Mesenchymal stem cell (in vitro differentiated cells and primary cell): Measurements from ENCODE around the gene TFDP1.

ENCODE experiments used
- DNase-seq: peaks from one replicate; pipeline ENCODE4 v3.0.0-alpha.2; 2013
- H2AFZ ChIP-seq: one replicate; pipeline ENCODE4 v1.6.1; 2013; ENCODE audit warnings: low read depth, mild to moderate bottlenecking, control low read depth, inconsistent platforms, low read length, moderate library complexity
- H2AK5ac ChIP-seq: 2 replicates; pipeline ENCODE4 v1.6.1; 2013; ENCODE audit warnings: low read length, moderate library complexity, mild to moderate bottlenecking, inconsistent platforms; ENCODE audit not compliant: severe bottlenecking
- H2BK120ac ChIP-seq: one replicate; pipeline ENCODE4 v1.6.1; 2013; ENCODE audit warnings: low read depth, mild to moderate bottlenecking, inconsistent platforms, low read length, moderate library complexity
- H2BK12ac ChIP-seq, 2 experiments: one replicate each; pipeline ENCODE4 v1.6.1; 2013; ENCODE audit warnings: inconsistent platforms in 2 of 2, low read length in 2 of 2, mild to moderate bottlenecking in 2 of 2, moderate library complexity in 2 of 2, control low read depth in 1 of 2
- H2BK15ac ChIP-seq: one replicate; pipeline ENCODE4 v1.6.1; 2013; ENCODE audit warnings: mild to moderate bottlenecking, low read depth, inconsistent platforms; ENCODE audit not compliant: poor library complexity, severe bottlenecking
- H2BK5ac ChIP-seq: 2 replicates; pipeline ENCODE4 v1.6.1; 2013; ENCODE audit warnings: low read depth, mild to moderate bottlenecking, low read length, control low read depth, inconsistent platforms; ENCODE audit not compliant: poor library complexity, severe bottlenecking
- H3K14ac ChIP-seq, 2 experiments: one replicate each; pipeline ENCODE4 v1.6.1; 2013; ENCODE audit warnings: inconsistent platforms in 2 of 2, low read length in 2 of 2, control low read depth in 1 of 2, mild to moderate bottlenecking in 1 of 2, moderate library complexity in 1 of 2
- H3K18ac ChIP-seq, 2 experiments: one replicate each; pipeline ENCODE4 v1.6.1; 2013; ENCODE audit warnings: inconsistent platforms in 2 of 2, low read length in 2 of 2, control low read depth in 1 of 2, low read depth in 1 of 2, mild to moderate bottlenecking in 1 of 2
- H3K23ac ChIP-seq, 2 experiments: one replicate each; pipeline ENCODE4 v1.6.1; 2013; ENCODE audit warnings: inconsistent platforms in 2 of 2, low read length in 2 of 2, mild to moderate bottlenecking in 2 of 2, moderate library complexity in 2 of 2, control low read depth in 1 of 2
- H3K27ac ChIP-seq: 2 replicates; pipeline ENCODE4 v1.5.1; 2013; ENCODE audit warnings: mild to moderate bottlenecking, moderate library complexity, low read length, control low read depth, inconsistent platforms; ENCODE audit not compliant: poor library complexity, severe bottlenecking
- H3K27me3 ChIP-seq, 2 experiments: 2 replicates each; pipeline versions ENCODE4 v1.6.1 to v1.7.0; 2013; ENCODE audit warnings: low read length in 2 of 2, mild to moderate bottlenecking in 2 of 2, moderate library complexity in 2 of 2, control low read depth in 1 of 2, inconsistent platforms in 1 of 2; ENCODE audit not compliant: control insufficient read depth in 1 of 2, insufficient read depth in 1 of 2
- H3K36me3 ChIP-seq, 2 experiments: 2 replicates each; pipeline versions ENCODE4 v1.6.1 to v1.7.0; 2013; ENCODE audit warnings: low read length in 2 of 2, control low read depth in 1 of 2, inconsistent platforms in 1 of 2, low read depth in 1 of 2, mild to moderate bottlenecking in 1 of 2; ENCODE audit not compliant: insufficient read depth in 2 of 2, control insufficient read depth in 1 of 2
- H3K4ac ChIP-seq, 2 experiments: one replicate each; pipeline ENCODE4 v1.6.1; 2013; ENCODE audit warnings: inconsistent platforms in 2 of 2, low read length in 2 of 2, mild to moderate bottlenecking in 2 of 2, moderate library complexity in 2 of 2, control low read depth in 1 of 2, low read depth in 1 of 2
- H3K4me1 ChIP-seq: 2 replicates; pipeline ENCODE4 v1.6.1; 2013; ENCODE audit warnings: low read depth, low read length, control low read depth; ENCODE audit not compliant: control insufficient read depth, insufficient read depth
- H3K4me2 ChIP-seq: 2 replicates; pipeline ENCODE4 v1.6.1; 2013; ENCODE audit warnings: low read length, mild to moderate bottlenecking, inconsistent platforms; ENCODE audit not compliant: poor library complexity, severe bottlenecking
- H3K4me3 ChIP-seq, 2 experiments: 2 replicates each; pipeline versions ENCODE4 v1.5.1 to v1.7.0; 2013; ENCODE audit warnings: low read length in 2 of 2, mild to moderate bottlenecking in 2 of 2, control low read depth in 1 of 2, low read depth in 1 of 2; ENCODE audit not compliant: insufficient read depth in 1 of 2
- H3K79me1 ChIP-seq: replicated peaks from 2 replicates; pipeline ENCODE4 v1.6.1; 2013; ENCODE audit warnings: mild to moderate bottlenecking, control low read depth, low read length, inconsistent platforms; ENCODE audit not compliant: poor library complexity, severe bottlenecking
- H3K9ac ChIP-seq: 2 replicates; pipeline ENCODE4 v1.7.0; 2013; ENCODE audit warnings: mild to moderate bottlenecking, low read length, moderate library complexity
- H3K9me3 ChIP-seq: 2 replicates; pipeline ENCODE4 v1.7.0; 2013; ENCODE audit warnings: mild to moderate bottlenecking, low read length; ENCODE audit not compliant: control insufficient read depth
- H4K8ac ChIP-seq: one replicate; pipeline ENCODE4 v1.6.1; 2013; ENCODE audit warnings: inconsistent platforms, mild to moderate bottlenecking, low read length, moderate library complexity
- H4K91ac ChIP-seq: one replicate; pipeline ENCODE4 v1.6.1; 2013; ENCODE audit warnings: mild to moderate bottlenecking, low read length, inconsistent platforms
- WGBS: methylation state at CpG from one replicate; pipeline ENCODE4 v1.1.7; 2013; ENCODE audit warnings: mixed read lengths; 5-methylcytosine and 5-hydroxymethylcytosine counted together

Gene TFDP1

GRCh38 chr13:113660066-113660465, 75.5 kb downstream of the TFDP1 start:
- no peak overlapping the region for H2AK5ac ChIP-seq
- no peak for DNase-seq
- H2AFZ ChIP-seq, result no peak overlapping the region
- no peaks in the 10 kb centered on the region for H3K79me1 ChIP-seq
- H3K18ac ChIP-seq, result no peak overlapping the region
- H3K4me1 ChIP-seq, result peaks cover 12% of the 10 kb centered on the region
- no peak overlapping the region for H2BK5ac ChIP-seq
- H4K91ac ChIP-seq, result no peak overlapping the region
- H3K27ac ChIP-seq, result no peak overlapping the region
- H3K27me3 ChIP-seq, result peaks cover 0 to 37% of the 10 kb centered on the region in 2 experiments
- no peak overlapping the region for H3K9ac ChIP-seq
- H3K36me3 ChIP-seq, result no peaks in the 10 kb centered on the region
- WGBS, result 97% methylated on average over 2 of the region's 3 CpGs
- H3K23ac ChIP-seq, result no peak overlapping the region
- H3K4ac ChIP-seq, result no peak overlapping the region
- H3K4me2 ChIP-seq, result no peak overlapping the region
- H3K14ac ChIP-seq, result no peak overlapping the region
- H2BK12ac ChIP-seq, result no peak overlapping the region
- peaks cover 31% of the 10 kb centered on the region for H3K9me3 ChIP-seq
- no peak overlapping the region for H2BK120ac ChIP-seq
- no peak overlapping the region for H2BK15ac ChIP-seq
- no peak overlapping the region for H3K4me3 ChIP-seq
- no peak overlapping the region for H4K8ac ChIP-seq

- peaks cover 0 to 40% of the 10 kb centered on the region in 2 experiments for H3K27me3 ChIP-seq
- H3K79me1 ChIP-seq, result no peaks in the 10 kb centered on the region
- no peak overlapping the region for H3K14ac ChIP-seq
- H2AFZ ChIP-seq, result no peak overlapping the region
- no peak overlapping the region for H2BK15ac ChIP-seq
- H2BK120ac ChIP-seq, result no peak overlapping the region
- no peak for DNase-seq
- WGBS, result no CpG with 5 or more reads among the region's 2 CpGs
- H3K4ac ChIP-seq, result no peak overlapping the region
- H3K36me3 ChIP-seq, result no peaks in the 10 kb centered on the region
- peaks cover 31% of the 10 kb centered on the region for H3K9me3 ChIP-seq
- peaks cover 6% of the 10 kb centered on the region for H3K4me1 ChIP-seq
- H3K4me3 ChIP-seq, result no peak overlapping the region
- H2BK5ac ChIP-seq, result no peak overlapping the region
- no peak overlapping the region for H3K9ac ChIP-seq
- H3K18ac ChIP-seq, result no peak overlapping the region
- H3K27ac ChIP-seq, result no peak overlapping the region
- no peak overlapping the region for H4K8ac ChIP-seq
- no peak overlapping the region for H2BK12ac ChIP-seq
- H4K91ac ChIP-seq, result no peak overlapping the region
- H3K23ac ChIP-seq, result no peak overlapping the region
- no peak overlapping the region for H2AK5ac ChIP-seq
- H3K4me2 ChIP-seq, result no peak overlapping the region
These were observed 77.0 kb downstream of the TFDP1 start for GRCh38 chr13:113661509-113661908.

GRCh38 chr13:113663934-113664333, 79.4 kb downstream of the TFDP1 start:
- Histone ChIP-seq H3K4me1 (peaks cover 2% of the 10 kb centered on the region), H2BK5ac (no peak overlapping the region), H4K91ac (no peak overlapping the region), H2AFZ (no peak overlapping the region), H3K14ac (no peak overlapping the region), H3K9me3 (peaks cover 31% of the 10 kb centered on the region), H3K18ac (no peak overlapping the region), H2BK12ac (no peak overlapping the region), H3K4me2 (no peak overlapping the region), H3K36me3 (no peaks in the 10 kb centered on the region), H3K27me3 (peaks cover 4 to 50% of the 10 kb centered on the region in 2 experiments), H2BK120ac (no peak overlapping the region), H2AK5ac (no peak overlapping the region), H3K27ac (no peak overlapping the region), H3K79me1 (no peaks in the 10 kb centered on the region), H3K4ac (no peak overlapping the region), H4K8ac (no peak overlapping the region), H3K4me3 (no peak overlapping the region), H2BK15ac (no peak overlapping the region), H3K9ac (no peak overlapping the region), H3K23ac (no peak overlapping the region)
- no peak for DNase-seq
- 92% methylated on average over 14 of the region's 15 CpGs for WGBS

- no peak overlapping the region for H3K4me2 ChIP-seq
- H3K18ac ChIP-seq, result no peak overlapping the region
- H2BK5ac ChIP-seq, result no peak overlapping the region
- peaks cover 4 to 53% of the 10 kb centered on the region in 2 experiments for H3K27me3 ChIP-seq
- 79% methylated on average over 21 of the region's 21 CpGs for WGBS
- H3K4ac ChIP-seq, result no peak overlapping the region
- H3K14ac ChIP-seq, result no peak overlapping the region
- no peak overlapping the region for H3K9ac ChIP-seq
- H2BK15ac ChIP-seq, result no peak overlapping the region
- no peak overlapping the region for H2BK12ac ChIP-seq
- H2AFZ ChIP-seq, result no peak overlapping the region
- no peak overlapping the region for H3K23ac ChIP-seq
- H3K36me3 ChIP-seq, result no peaks in the 10 kb centered on the region
- no peak overlapping the region for H3K27ac ChIP-seq
- no peak for DNase-seq
- H3K4me3 ChIP-seq, result no peak overlapping the region
- no peaks in the 10 kb centered on the region for H3K79me1 ChIP-seq
- peaks cover 25% of the 10 kb centered on the region for H3K9me3 ChIP-seq
- no peak overlapping the region for H2BK120ac ChIP-seq
- H4K91ac ChIP-seq, result no peak overlapping the region
- no peak overlapping the region for H4K8ac ChIP-seq
- no peak overlapping the region for H2AK5ac ChIP-seq
- H3K4me1 ChIP-seq, result no peaks in the 10 kb centered on the region
These were observed 80.4 kb downstream of the TFDP1 start for GRCh38 chr13:113664751-113665596.
